Measurements from ENCODE around the gene LINS1. TPM values are rescaled to one million over a fixed set of nuclear protein-coding genes. Genes with fewer than 3 reads are reported as not detected.

The LINS1 gene
- total RNA-seq, 6 experiments from 2014 or later = 4.5 to 8.6 (median 5.1) TPM

GRCh38 chr15:100597862-100598261 lies 4.1 kb downstream of the LINS1 start:
- Histone ChIP-seq H3K27ac (no peak overlapping the region), H3K9me3 (no peaks in the 10 kb centered on the region), H3K4me1 (peaks cover 0 to 12% (median 0%) of the 10 kb centered on the region in 4 donors), H3K27me3 (no peaks in the 10 kb centered on the region), H3K4me3 (no peak overlapping the region), H3K36me3 (no peaks in the 10 kb centered on the region)
- ATAC-seq = no peak
- DNase-seq = no peak
- intact Hi-C loops (cut with DNase I) = no loop called here
- 76% methylated on average over 3 of the region's 3 CpGs for WGBS (ENCODE audit: insufficient coverage, low coverage, low lambda C conversion rate, missing lambda C conversion rate)
- no peak for TF ChIP-seq POLR2A (IDR thresholded peaks at IDR 0.05)
- no peak for TF ChIP-seq CTCF (IDR thresholded peaks at IDR 0.05)

GRCh38 chr15:100596792-100597191 lies 5.2 kb downstream of the LINS1 start:
- Histone ChIP-seq H3K27ac (no peak overlapping the region), H3K9me3 (no peaks in the 10 kb centered on the region), H3K4me1 (peaks cover 0 to 12% (median 0%) of the 10 kb centered on the region in 4 donors), H3K4me3 (no peak overlapping the region), H3K27me3 (no peaks in the 10 kb centered on the region), H3K36me3 (no peaks in the 10 kb centered on the region)
- intact Hi-C loops (cut with DNase I) = no loop called here
- ATAC-seq = peak in 2 of 4 donors; percentile 24 to 41
- WGBS (ENCODE audit: insufficient coverage, low coverage, low lambda C conversion rate, missing lambda C conversion rate) = 80% methylated on average over 3 of the region's 7 CpGs
- DNase-seq = no peak
- TF ChIP-seq CTCF (IDR thresholded peaks at IDR 0.05) = no peak
- no peak for TF ChIP-seq POLR2A (IDR thresholded peaks at IDR 0.05)

GRCh38 chr15:100595964-100596363 lies 6.0 kb downstream of the LINS1 start:
- no peaks in the 10 kb centered on the region for H3K36me3 ChIP-seq
- ATAC-seq = no peak
- no peak for TF ChIP-seq POLR2A (IDR thresholded peaks at IDR 0.05)
- TF ChIP-seq CTCF (IDR thresholded peaks at IDR 0.05) = no peak
- H3K4me3 ChIP-seq = no peak overlapping the region
- 96% methylated on average over 2 of the region's 3 CpGs for WGBS (ENCODE audit: insufficient coverage, low coverage, low lambda C conversion rate, missing lambda C conversion rate)
- no peaks in the 10 kb centered on the region for H3K27me3 ChIP-seq
- intact Hi-C loops (cut with DNase I) = no loop called here
- H3K9me3 ChIP-seq = no peaks in the 10 kb centered on the region
- H3K27ac ChIP-seq = no peak overlapping the region
- DNase-seq = no peak
- H3K4me1 ChIP-seq = peaks cover 0 to 7% (median 0%) of the 10 kb centered on the region in 4 donors

GRCh38 chr15:100593431-100593830 lies 8.6 kb downstream of the LINS1 start:
- H3K27ac ChIP-seq = no peak overlapping the region
- DNase-seq = no peak
- no peak overlapping the region for H3K4me3 ChIP-seq
- H3K9me3 ChIP-seq = peaks cover 0 to 6% (median 0%) of the 10 kb centered on the region in 4 donors
- TF ChIP-seq POLR2A (IDR thresholded peaks at IDR 0.05) (no peak), CTCF (IDR thresholded peaks at IDR 0.05) (no peak)
- H3K4me1 ChIP-seq = no peaks in the 10 kb centered on the region
- ATAC-seq = no peak
- 88% methylated on average over 2 of the region's 2 CpGs for WGBS (ENCODE audit: insufficient coverage, low coverage, low lambda C conversion rate, missing lambda C conversion rate)
- H3K36me3 ChIP-seq = no peaks in the 10 kb centered on the region
- intact Hi-C loops (cut with DNase I) = no loop called here
- H3K27me3 ChIP-seq = no peaks in the 10 kb centered on the region

- TF ChIP-seq CTCF (IDR thresholded peaks at IDR 0.05) (no peak), POLR2A (IDR thresholded peaks at IDR 0.05) (no peak)
- Histone ChIP-seq H3K27me3 (no peaks in the 10 kb centered on the region), H3K36me3 (no peaks in the 10 kb centered on the region), H3K4me1 (no peaks in the 10 kb centered on the region), H3K27ac (no peak overlapping the region), H3K9me3 (peaks cover 0 to 7% (median 0%) of the 10 kb centered on the region in 4 donors), H3K4me3 (no peak overlapping the region)
- DNase-seq = no peak
- intact Hi-C loops (cut with DNase I) = no loop called here
- ATAC-seq = no peak
- 88% methylated on average over 3 of the region's 3 CpGs for WGBS (ENCODE audit: insufficient coverage, low coverage, low lambda C conversion rate, missing lambda C conversion rate)
Measured at GRCh38 chr15:100592898-100593297, 9.1 kb downstream of the LINS1 start.
